Measurements from ENCODE around the gene GNA15. TPM values are rescaled to one million over a fixed set of nuclear protein-coding genes. Genes with fewer than 3 reads are reported as not detected.

Gene GNA15
- polyA plus RNA-seq, 3 donors: 38.7 to 45.0 (median 41.3) TPM

- H3K9ac ChIP-seq (ENCODE audit: insufficient read depth, low read length, poor library complexity, severe bottlenecking): no peak overlapping the region
- Mint-ChIP-seq H3K4me1 (peaks cover 15% of the 10 kb centered on the region), H3K27ac (peak overlapping the region in 1 of 7 donors; percentile 18), H3K9me3 (no peaks in the 10 kb centered on the region), H3K36me3 (peaks cover 0 to 7% of the 10 kb centered on the region in 2 donors), H3K27me3 (ENCODE audit: low read depth in 3 of 3) (peaks cover 0 to 3% (median 2%) of the 10 kb centered on the region in 3 donors), H3K4me3 (no peak overlapping the region)
- DNase-seq: no peak
- no peaks in the 10 kb centered on the region for H3K36me3 ChIP-seq (replicated peaks in 1 of 2; ENCODE audit: control insufficient read depth in 1 of 2, insufficient read depth in 2 of 2, low read length in 2 of 2)
- no peaks in the 10 kb centered on the region for H4K20me1 ChIP-seq (ENCODE audit: insufficient read depth, low read length)
- WGBS (ENCODE audit: insufficient coverage): 97% methylated on average over 25 of the region's 38 CpGs
- TF ChIP-seq CTCF (IDR thresholded peaks at IDR 0.05): no peak
- peaks cover 18 to 19% of the 10 kb centered on the region in 2 donors for H3K4me1 ChIP-seq (ENCODE audit: control insufficient read depth in 1 of 2, insufficient read depth in 2 of 2, low read length in 2 of 2)
- H3K27ac ChIP-seq (ENCODE audit: low read depth in 1 of 2, low read length in 2 of 2): no peak overlapping the region
- H2AFZ ChIP-seq (ENCODE audit: insufficient read depth, low read depth, low read length, poor library complexity, severe bottlenecking): no peak overlapping the region
- no peak overlapping the region for H3K4me2 ChIP-seq (replicated peaks; ENCODE audit: extremely low read depth, low read length, poor library complexity, severe bottlenecking)
- no peaks in the 10 kb centered on the region for H3K79me2 ChIP-seq (ENCODE audit: insufficient read depth, low read length)
- no peak overlapping the region for H3K4me3 ChIP-seq (replicated peaks in 1 of 3; ENCODE audit: low read depth in 2 of 3, low read length in 3 of 3)
- intact Hi-C loops (cut with micrococcal nuclease): no loop called here
- H3K9me3 ChIP-seq (replicated peaks in 1 of 2; ENCODE audit: control insufficient read depth in 1 of 2, insufficient read depth in 1 of 2, low read length in 2 of 2): no peaks in the 10 kb centered on the region
- H3K27me3 ChIP-seq (ENCODE audit: control insufficient read depth in 2 of 2, insufficient read depth in 2 of 2, low read length in 2 of 2): no peaks in the 10 kb centered on the region
Observed at GRCh38 chr19:3120611-3121276, 15.1 kb upstream of the GNA15 start.

- Histone ChIP-seq H3K4me2 (replicated peaks; ENCODE audit: extremely low read depth, low read length, poor library complexity, severe bottlenecking) (no peak overlapping the region), H3K4me3 (replicated peaks in 1 of 3; ENCODE audit: low read depth in 2 of 3, low read length in 3 of 3) (no peak overlapping the region), H2AFZ (ENCODE audit: insufficient read depth, low read depth, low read length, poor library complexity, severe bottlenecking) (no peak overlapping the region), H3K9me3 (replicated peaks in 1 of 2; ENCODE audit: control insufficient read depth in 1 of 2, insufficient read depth in 1 of 2, low read length in 2 of 2) (no peaks in the 10 kb centered on the region), H3K27me3 (ENCODE audit: control insufficient read depth in 2 of 2, insufficient read depth in 2 of 2, low read length in 2 of 2) (no peaks in the 10 kb centered on the region), H3K36me3 (replicated peaks in 1 of 2; ENCODE audit: control insufficient read depth in 1 of 2, insufficient read depth in 2 of 2, low read length in 2 of 2) (no peaks in the 10 kb centered on the region), H4K20me1 (ENCODE audit: insufficient read depth, low read length) (no peaks in the 10 kb centered on the region), H3K27ac (ENCODE audit: low read depth in 1 of 2, low read length in 2 of 2) (no peak overlapping the region), H3K79me2 (ENCODE audit: insufficient read depth, low read length) (no peaks in the 10 kb centered on the region), H3K9ac (ENCODE audit: insufficient read depth, low read length, poor library complexity, severe bottlenecking) (no peak overlapping the region), H3K4me1 (ENCODE audit: control insufficient read depth in 1 of 2, insufficient read depth in 2 of 2, low read length in 2 of 2) (peaks cover 18 to 22% of the 10 kb centered on the region in 2 donors)
- Mint-ChIP-seq H3K9me3 (no peaks in the 10 kb centered on the region), H3K27ac (no peak overlapping the region), H3K4me1 (peaks cover 15% of the 10 kb centered on the region), H3K36me3 (peaks cover 0 to 7% of the 10 kb centered on the region in 2 donors), H3K4me3 (no peak overlapping the region), H3K27me3 (ENCODE audit: low read depth in 3 of 3) (peaks cover 0 to 3% (median 2%) of the 10 kb centered on the region in 3 donors)
- intact Hi-C loops (cut with micrococcal nuclease): no loop called here
- WGBS (ENCODE audit: insufficient coverage): 88% methylated on average over 10 of the region's 22 CpGs
- TF ChIP-seq CTCF (IDR thresholded peaks at IDR 0.05): no peak
- no peak for DNase-seq
Observed at GRCh38 chr19:3121396-3121795, 14.4 kb upstream of the GNA15 start.
